T-helper 2 cell treated with Interferon-gamma antibody and Interleukin-4, amounts not matched to agents 5 μg/mL and 100 μg/mL, for 36 hours (primary cell): ENCODE results near the gene UBE4B.
"Not testable (repeated sequence)": the region's sequence is repeated elsewhere in the genome, so short reads cannot be mapped to it uniquely, and the experiment has no call there.

Experiments
- DNase-seq: peaks from one replicate; pipeline ENCODE4 v3.0.0; 2021; ENCODE audit warnings: low spot score
- H3K27ac Mint-ChIP-seq: one replicate; pipeline ENCODE4 v1.8.0; 2021; ENCODE audit warnings: mild to moderate bottlenecking, mixed read lengths
- H3K27me3 Mint-ChIP-seq: one replicate; pipeline ENCODE4 v1.8.0; 2021; ENCODE audit warnings: low read depth, mixed read lengths
- H3K36me3 Mint-ChIP-seq: one replicate; pipeline ENCODE4 v1.8.0; 2021; ENCODE audit warnings: low read depth, mixed read lengths
- H3K4me1 Mint-ChIP-seq: one replicate; pipeline ENCODE4 v1.8.0; 2021; ENCODE audit warnings: low read depth, mixed read lengths
- H3K4me3 Mint-ChIP-seq: one replicate; pipeline ENCODE4 v1.8.0; 2022; ENCODE audit warnings: mild to moderate bottlenecking, moderate library complexity, mixed read lengths
- H3K9me3 Mint-ChIP-seq: one replicate; pipeline ENCODE4 v1.8.0; 2021; ENCODE audit warnings: mixed read lengths

Gene UBE4B

GRCh38 chr1:10070206-10070605 is 37.4 kb downstream of the UBE4B start:
- DNase-seq: no peak
- no peak overlapping the region for H3K4me3 Mint-ChIP-seq
- H3K4me1 Mint-ChIP-seq: peaks cover 14% of the 10 kb centered on the region
- no peaks in the 10 kb centered on the region for H3K27me3 Mint-ChIP-seq
- no peaks in the 10 kb centered on the region for H3K9me3 Mint-ChIP-seq
- H3K27ac Mint-ChIP-seq: no peak overlapping the region
- H3K36me3 Mint-ChIP-seq: peaks cover 2% of the 10 kb centered on the region

GRCh38 chr1:10071640-10072039 is 38.9 kb downstream of the UBE4B start:
- H3K4me1 Mint-ChIP-seq: peaks cover 17% of the 10 kb centered on the region
- H3K9me3 Mint-ChIP-seq: no peaks in the 10 kb centered on the region
- no peak overlapping the region for H3K4me3 Mint-ChIP-seq
- H3K27ac Mint-ChIP-seq: no peak overlapping the region
- H3K27me3 Mint-ChIP-seq: no peaks in the 10 kb centered on the region
- DNase-seq: no peak
- peaks cover 3% of the 10 kb centered on the region for H3K36me3 Mint-ChIP-seq

- not testable (repeated sequence) for H3K9me3 Mint-ChIP-seq, H3K36me3 Mint-ChIP-seq, DNase-seq, H3K27ac Mint-ChIP-seq, H3K4me3 Mint-ChIP-seq, H3K27me3 Mint-ChIP-seq
- peaks cover 15% of the 10 kb centered on the region for H3K4me1 Mint-ChIP-seq
Observed at GRCh38 chr1:10073371-10073770, 40.6 kb downstream of the UBE4B start.

DNA sequence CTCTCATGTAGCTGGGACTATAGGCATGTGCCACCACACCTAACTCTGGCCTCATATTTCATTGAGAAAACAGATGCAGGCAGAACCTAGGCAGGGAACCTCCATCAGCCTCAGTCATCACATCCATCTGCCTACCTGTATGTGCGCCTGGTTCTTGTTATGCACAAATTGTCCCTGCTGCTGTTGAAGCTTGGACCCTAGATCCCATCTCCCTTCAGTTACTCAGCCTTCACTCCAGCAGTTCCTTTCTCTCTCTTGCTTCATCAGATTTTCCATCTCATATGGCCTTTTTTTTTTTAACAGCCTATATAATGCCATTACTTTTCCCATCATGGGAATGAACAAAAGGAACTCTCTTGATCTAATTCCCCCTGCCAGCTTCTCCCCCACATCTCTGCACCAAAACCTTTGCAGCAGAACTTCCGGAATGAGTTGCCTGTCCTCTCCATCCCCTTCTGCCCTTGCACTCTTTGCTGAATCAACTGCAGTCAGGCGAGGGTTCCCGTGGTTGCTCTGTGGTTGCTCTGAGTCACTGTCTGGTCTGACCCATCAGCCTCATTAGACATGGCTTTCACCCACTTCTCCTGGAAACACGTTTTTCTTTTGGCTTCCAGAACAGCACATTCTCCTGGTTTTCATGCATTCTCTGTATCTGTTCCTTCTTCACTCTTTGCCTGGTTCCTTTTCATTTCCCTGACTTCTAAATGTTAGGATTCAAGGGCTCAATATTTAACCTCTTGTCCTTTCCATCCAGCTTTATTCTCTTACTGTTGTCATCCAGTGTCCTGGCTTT is 41.5 kb downstream of the UBE4B start:
- peak; percentile 77 for DNase-seq
- no peaks in the 10 kb centered on the region for H3K27me3 Mint-ChIP-seq
- H3K9me3 Mint-ChIP-seq: no peaks in the 10 kb centered on the region
- H3K27ac Mint-ChIP-seq: peak overlapping the region; percentile 2
- H3K36me3 Mint-ChIP-seq: peaks cover 5% of the 10 kb centered on the region
- H3K4me3 Mint-ChIP-seq: peak overlapping the region; percentile 19
- H3K4me1 Mint-ChIP-seq: peaks cover 15% of the 10 kb centered on the region

GRCh38 chr1:10074852-10075730 is 42.3 kb downstream of the UBE4B start:
- peaks cover 15% of the 10 kb centered on the region for H3K4me1 Mint-ChIP-seq
- DNase-seq: no peak
- H3K4me3 Mint-ChIP-seq: peak overlapping the region; percentile 19
- no peak overlapping the region for H3K27ac Mint-ChIP-seq
- H3K36me3 Mint-ChIP-seq: peaks cover 8% of the 10 kb centered on the region
- H3K9me3 Mint-ChIP-seq: no peaks in the 10 kb centered on the region
- H3K27me3 Mint-ChIP-seq: no peaks in the 10 kb centered on the region

DNA sequence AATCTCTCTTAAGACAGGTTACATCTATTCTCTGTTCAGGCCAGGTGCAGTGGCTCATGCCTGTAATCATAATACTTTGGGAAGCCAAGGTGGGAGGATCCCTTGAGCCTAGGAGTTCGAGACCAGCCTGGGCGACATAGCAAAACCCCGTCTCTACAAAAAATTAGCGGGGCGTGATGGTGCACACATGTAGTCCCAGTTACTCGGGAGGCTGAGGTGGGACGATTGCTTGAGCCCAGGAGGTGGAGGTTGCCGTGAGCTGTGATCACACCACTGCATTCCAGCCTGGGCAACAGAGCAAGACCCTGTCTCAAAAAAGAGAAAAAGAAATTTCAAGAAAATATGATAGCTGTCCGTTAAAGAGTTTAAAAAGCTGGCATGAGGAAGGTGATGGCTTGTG is 43.0 kb downstream of the UBE4B start:
- no peak overlapping the region for H3K27ac Mint-ChIP-seq
- no peaks in the 10 kb centered on the region for H3K9me3 Mint-ChIP-seq
- no peak overlapping the region for H3K4me3 Mint-ChIP-seq
- no peak for DNase-seq
- H3K4me1 Mint-ChIP-seq: peaks cover 15% of the 10 kb centered on the region
- H3K27me3 Mint-ChIP-seq: no peaks in the 10 kb centered on the region
- peaks cover 13% of the 10 kb centered on the region for H3K36me3 Mint-ChIP-seq

DNA sequence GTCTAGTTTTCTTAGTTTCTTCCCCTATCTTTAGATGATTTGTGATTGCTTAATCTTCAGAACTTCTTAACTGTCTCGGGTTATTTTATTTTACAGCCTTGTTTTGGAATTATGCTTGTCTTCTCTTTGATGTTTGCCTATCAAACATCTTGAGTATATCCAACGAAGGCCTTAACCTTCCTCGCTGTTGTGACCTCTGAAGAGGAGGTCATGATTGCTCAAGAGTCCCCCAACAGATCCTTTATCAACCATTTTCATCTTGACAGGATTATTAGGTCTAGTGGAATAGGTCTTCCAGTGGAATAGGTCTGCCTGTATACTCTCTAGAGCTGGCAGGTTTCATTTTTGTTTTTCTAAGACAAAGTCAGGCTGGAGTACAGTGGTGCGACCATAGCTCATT is 45.7 kb downstream of the UBE4B start:
- Mint-ChIP-seq H3K36me3 (peaks cover 13% of the 10 kb centered on the region), H3K4me1 (peaks cover 15% of the 10 kb centered on the region), H3K4me3 (no peak overlapping the region), H3K27ac (no peak overlapping the region), H3K9me3 (no peaks in the 10 kb centered on the region), H3K27me3 (no peaks in the 10 kb centered on the region)
- DNase-seq: no peak

GRCh38 chr1:10080523-10080922 is 47.8 kb downstream of the UBE4B start:
- DNase-seq: no peak
- H3K36me3 Mint-ChIP-seq: peaks cover 11% of the 10 kb centered on the region

GRCh38 chr1:10082785-10083479 is 50.2 kb downstream of the UBE4B start:
- no peaks in the 10 kb centered on the region for H3K9me3 Mint-ChIP-seq
- H3K4me1 Mint-ChIP-seq: no peaks in the 10 kb centered on the region
- peaks cover 11% of the 10 kb centered on the region for H3K36me3 Mint-ChIP-seq
- H3K4me3 Mint-ChIP-seq: no peak overlapping the region
- H3K27ac Mint-ChIP-seq: no peak overlapping the region
- H3K27me3 Mint-ChIP-seq: no peaks in the 10 kb centered on the region
- DNase-seq: no peak

More at GRCh38 chr1:10080523-10080922, 47.8 kb downstream of the UBE4B start:
- Mint-ChIP-seq H3K4me3 (no peak overlapping the region), H3K9me3 (no peaks in the 10 kb centered on the region), H3K4me1 (no peaks in the 10 kb centered on the region), H3K27me3 (no peaks in the 10 kb centered on the region), H3K27ac (no peak overlapping the region)

- DNase-seq: no peak
- no peak overlapping the region for H3K4me3 Mint-ChIP-seq
- H3K9me3 Mint-ChIP-seq: no peaks in the 10 kb centered on the region
- H3K27me3 Mint-ChIP-seq: no peaks in the 10 kb centered on the region
- H3K4me1 Mint-ChIP-seq: no peaks in the 10 kb centered on the region
- peaks cover 8% of the 10 kb centered on the region for H3K36me3 Mint-ChIP-seq
- no peak overlapping the region for H3K27ac Mint-ChIP-seq
Observed at GRCh38 chr1:10084045-10084444, 51.3 kb downstream of the UBE4B start.

GRCh38 chr1:10085076-10085475 is 52.3 kb downstream of the UBE4B start:
- Mint-ChIP-seq H3K4me3 (no peak overlapping the region), H3K9me3 (no peaks in the 10 kb centered on the region), H3K27me3 (no peaks in the 10 kb centered on the region), H3K4me1 (no peaks in the 10 kb centered on the region), H3K27ac (no peak overlapping the region), H3K36me3 (peaks cover 6% of the 10 kb centered on the region)
- DNase-seq: no peak

GRCh38 chr1:10087210-10087609 is 54.5 kb downstream of the UBE4B start:
- no peak for DNase-seq
- Mint-ChIP-seq H3K4me3 (no peak overlapping the region), H3K9me3 (no peaks in the 10 kb centered on the region)

DNA sequence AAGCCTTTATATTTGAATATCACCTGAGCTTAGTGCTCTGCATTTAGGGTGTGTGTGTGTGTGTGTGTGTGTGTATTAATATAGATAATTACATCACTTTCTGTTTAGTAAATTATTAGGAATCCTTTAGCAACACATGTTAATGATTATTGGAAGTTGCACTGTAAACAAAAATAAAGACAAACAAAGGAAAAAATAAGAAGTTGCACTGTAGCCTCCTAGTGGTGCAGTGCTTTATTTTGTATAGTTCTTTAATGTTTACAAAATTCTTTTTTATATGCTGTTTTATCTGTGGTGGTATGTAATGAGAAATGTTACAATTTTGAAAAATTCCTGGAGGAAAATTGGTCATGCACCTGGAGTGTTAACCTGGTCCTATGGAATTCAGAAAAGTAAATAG is 69.2 kb downstream of the UBE4B start:
- Mint-ChIP-seq H3K27ac (no peak overlapping the region), H3K9me3 (no peaks in the 10 kb centered on the region), H3K27me3 (no peaks in the 10 kb centered on the region), H3K36me3 (peaks cover 30% of the 10 kb centered on the region), H3K4me3 (no peak overlapping the region), H3K4me1 (no peaks in the 10 kb centered on the region)
- DNase-seq: no peak

More at GRCh38 chr1:10087210-10087609, 54.5 kb downstream of the UBE4B start:
- H3K27ac Mint-ChIP-seq: no peak overlapping the region
- H3K27me3 Mint-ChIP-seq: no peaks in the 10 kb centered on the region
- H3K4me1 Mint-ChIP-seq: peaks cover 1% of the 10 kb centered on the region
- H3K36me3 Mint-ChIP-seq: no peaks in the 10 kb centered on the region

DNA sequence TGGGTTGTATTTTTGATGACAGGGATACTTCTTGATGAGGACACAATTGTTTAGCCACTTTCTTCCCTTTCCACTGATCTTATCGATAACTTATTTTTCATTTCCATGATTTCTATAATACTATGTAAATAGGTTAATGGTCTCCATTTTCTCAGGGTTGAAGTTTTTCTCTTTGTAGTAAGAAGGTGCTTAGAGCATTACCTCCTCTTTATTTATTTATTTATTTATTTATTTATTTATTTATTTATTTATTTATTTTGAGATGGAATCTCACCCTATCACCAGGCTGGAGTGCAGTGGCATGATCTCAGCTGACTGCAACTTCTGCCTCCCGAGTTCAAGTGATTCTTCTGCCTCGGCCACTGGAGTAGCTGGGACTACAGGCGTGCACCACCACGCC is 70.4 kb downstream of the UBE4B start:
- DNase-seq: no peak
- H3K27me3 Mint-ChIP-seq: no peaks in the 10 kb centered on the region
- no peaks in the 10 kb centered on the region for H3K9me3 Mint-ChIP-seq
- no peaks in the 10 kb centered on the region for H3K4me1 Mint-ChIP-seq
- H3K36me3 Mint-ChIP-seq: peaks cover 35% of the 10 kb centered on the region
- no peak overlapping the region for H3K27ac Mint-ChIP-seq
- no peak overlapping the region for H3K4me3 Mint-ChIP-seq
